WERI-Rb-1 (cell line): ENCODE measurements around the gene FREM2.

Experiments used
- DNase-seq: peaks from one replicate; pipeline ENCODE4 v3.0.0-alpha.2; 2020
- H3K27ac ChIP-seq: fragments of 250-450 bp; sonication (Bioruptor Pico); 2 replicates; pipeline ENCODE4 v1.5.1; 2020; ENCODE audit warnings: mild to moderate bottlenecking, moderate library complexity
- H3K27me3 ChIP-seq: fragments of 250-450 bp; sonication (Bioruptor Pico); 2 replicates; pipeline ENCODE4 v1.5.1; 2021; ENCODE audit warnings: mild to moderate bottlenecking, low read depth, moderate library complexity; ENCODE audit not compliant: insufficient read depth, severe bottlenecking
- H3K36me3 ChIP-seq: fragments of 250-450 bp; sonication (Bioruptor Pico); 2 replicates; pipeline ENCODE4 v1.5.1; 2020; ENCODE audit warnings: mild to moderate bottlenecking, moderate library complexity
- H3K4me3 ChIP-seq: 2 replicates; pipeline ENCODE4 v1.5.1; 2011; ENCODE audit warnings: low read depth, mild to moderate bottlenecking, control low read depth, low read length
- H3K9me3 ChIP-seq: fragments of 250-450 bp; sonication (Bioruptor Pico); 2 replicates; pipeline ENCODE4 v1.5.1; 2021; ENCODE audit warnings: mild to moderate bottlenecking, moderate library complexity; ENCODE audit not compliant: severe bottlenecking
- CTCF ChIP-seq: IDR thresholded peaks from 2 replicates; pipeline ENCODE4 v1.5.1; 2011; ENCODE audit warnings: low read depth, mild to moderate bottlenecking, control low read depth, inconsistent platforms, low read length

The FREM2 gene

GRCh38 chr13:38766799-38767198 lies 79.9 kb downstream of the FREM2 start:
- DNase-seq = no peak
- Histone ChIP-seq H3K27me3 (no peaks in the 10 kb centered on the region), H3K9me3 (no peaks in the 10 kb centered on the region), H3K36me3 (no peaks in the 10 kb centered on the region), H3K27ac (no peak overlapping the region), H3K4me3 (no peak overlapping the region)
- TF ChIP-seq CTCF = no peak

- Histone ChIP-seq H3K27me3 (no peaks in the 10 kb centered on the region), H3K36me3 (no peaks in the 10 kb centered on the region), H3K4me3 (no peak overlapping the region), H3K9me3 (no peaks in the 10 kb centered on the region), H3K27ac (no peak overlapping the region)
- no peak for TF ChIP-seq CTCF
- no peak for DNase-seq
Observed at GRCh38 chr13:38767506-38768265, 80.8 kb downstream of the FREM2 start.

GRCh38 chr13:38769526-38769925 lies 82.6 kb downstream of the FREM2 start:
- H3K27ac ChIP-seq = no peak overlapping the region
- H3K27me3 ChIP-seq = no peaks in the 10 kb centered on the region
- H3K36me3 ChIP-seq = no peaks in the 10 kb centered on the region
- no peak for DNase-seq
- no peak overlapping the region for H3K4me3 ChIP-seq
- H3K9me3 ChIP-seq = no peaks in the 10 kb centered on the region
- TF ChIP-seq CTCF = no peak

- no peak for TF ChIP-seq CTCF
- no peaks in the 10 kb centered on the region for H3K36me3 ChIP-seq
- no peaks in the 10 kb centered on the region for H3K27me3 ChIP-seq
- DNase-seq = no peak
- H3K4me3 ChIP-seq = no peak overlapping the region
- no peak overlapping the region for H3K27ac ChIP-seq
- no peaks in the 10 kb centered on the region for H3K9me3 ChIP-seq
Observed at GRCh38 chr13:38775085-38775484, 88.2 kb downstream of the FREM2 start.

GRCh38 chr13:38777347-38778119 lies 90.7 kb downstream of the FREM2 start:
- no peaks in the 10 kb centered on the region for H3K9me3 ChIP-seq
- no peak overlapping the region for H3K27ac ChIP-seq
- H3K4me3 ChIP-seq = no peak overlapping the region
- no peak for DNase-seq
- H3K27me3 ChIP-seq = no peaks in the 10 kb centered on the region
- TF ChIP-seq CTCF = no peak
- no peaks in the 10 kb centered on the region for H3K36me3 ChIP-seq
